ENCODE results near the gene CAMKMT.

DNA sequence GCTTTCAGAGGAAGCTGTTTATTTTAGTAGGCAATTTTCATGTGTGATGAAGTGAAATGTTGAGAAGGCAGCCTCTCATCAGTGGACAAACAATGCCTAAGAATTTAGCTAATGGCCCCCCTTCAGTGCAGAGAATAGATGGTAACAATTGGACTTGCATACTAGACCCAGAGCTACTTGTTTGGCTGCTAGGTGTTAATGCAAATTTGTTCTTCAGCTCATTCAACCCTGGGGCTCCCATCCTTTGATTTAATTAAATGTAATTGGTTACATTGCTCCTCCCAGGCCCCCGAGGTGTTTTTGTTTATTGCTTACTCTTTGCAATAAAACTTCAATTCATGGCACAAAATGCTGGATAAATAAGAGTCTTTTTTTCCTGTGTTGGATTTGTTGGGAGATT is 68.6 kb downstream of the CAMKMT start:
- TF ChIP-seq SMARCE1 (IDR thresholded peaks at IDR 0.05), result no peak
- TF ChIP-seq, protein P1, sequence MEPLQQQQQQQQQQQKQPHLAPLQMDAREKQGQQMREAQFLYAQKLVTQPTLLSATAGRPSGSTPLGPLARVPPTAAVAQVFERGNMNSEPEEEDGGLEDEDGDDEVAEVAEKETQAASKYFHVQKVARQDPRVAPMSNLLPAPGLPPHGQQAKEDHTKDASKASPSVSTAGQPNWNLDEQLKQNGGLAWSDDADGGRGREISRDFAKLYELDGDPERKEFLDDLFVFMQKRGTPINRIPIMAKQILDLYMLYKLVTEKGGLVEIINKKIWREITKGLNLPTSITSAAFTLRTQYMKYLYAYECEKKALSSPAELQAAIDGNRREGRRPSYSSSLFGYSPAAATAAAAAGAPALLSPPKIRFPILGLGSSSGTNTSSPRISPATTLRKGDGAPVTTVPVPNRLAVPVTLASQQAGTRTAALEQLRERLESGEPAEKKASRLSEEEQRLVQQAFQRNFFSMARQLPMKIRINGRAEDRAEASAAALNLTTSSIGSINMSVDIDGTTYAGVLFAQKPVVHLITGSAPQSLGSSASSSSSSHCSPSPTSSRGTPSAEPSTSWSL (CRISPR knock-in tag; IDR thresholded peaks at IDR 0.05; ENCODE audit: borderline replicate concordance), result no peak
- TF ChIP-seq, protein P2, sequence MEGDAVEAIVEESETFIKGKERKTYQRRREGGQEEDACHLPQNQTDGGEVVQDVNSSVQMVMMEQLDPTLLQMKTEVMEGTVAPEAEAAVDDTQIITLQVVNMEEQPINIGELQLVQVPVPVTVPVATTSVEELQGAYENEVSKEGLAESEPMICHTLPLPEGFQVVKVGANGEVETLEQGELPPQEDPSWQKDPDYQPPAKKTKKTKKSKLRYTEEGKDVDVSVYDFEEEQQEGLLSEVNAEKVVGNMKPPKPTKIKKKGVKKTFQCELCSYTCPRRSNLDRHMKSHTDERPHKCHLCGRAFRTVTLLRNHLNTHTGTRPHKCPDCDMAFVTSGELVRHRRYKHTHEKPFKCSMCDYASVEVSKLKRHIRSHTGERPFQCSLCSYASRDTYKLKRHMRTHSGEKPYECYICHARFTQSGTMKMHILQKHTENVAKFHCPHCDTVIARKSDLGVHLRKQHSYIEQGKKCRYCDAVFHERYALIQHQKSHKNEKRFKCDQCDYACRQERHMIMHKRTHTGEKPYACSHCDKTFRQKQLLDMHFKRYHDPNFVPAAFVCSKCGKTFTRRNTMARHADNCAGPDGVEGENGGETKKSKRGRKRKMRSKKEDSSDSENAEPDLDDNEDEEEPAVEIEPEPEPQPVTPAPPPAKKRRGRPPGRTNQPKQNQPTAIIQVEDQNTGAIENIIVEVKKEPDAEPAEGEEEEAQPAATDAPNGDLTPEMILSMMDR (IDR thresholded peaks at IDR 0.05 in 2 of 3, conservative IDR thresholded peaks at IDR 0.05 in 1 of 3; ENCODE audit: insufficient read depth in 2 of 3, low read depth in 1 of 3, low read length in 3 of 3), result no peak
- no peak for TF ChIP-seq ZKSCAN1 (IDR thresholded peaks at IDR 0.05; ENCODE audit: low read depth, low read length)
